Measurements from ENCODE around the gene YTHDC2. TPM values are rescaled to one million over a fixed set of nuclear protein-coding genes. Genes with fewer than 3 reads are reported as not detected.

The YTHDC2 gene
- total RNA-seq (2016; rRNA removed; fragmentation: Illumina TruSeq; extraction: Trizol) (17.8 and 21.2 TPM in 2 replicates), polyA plus RNA-seq (2011; rRNA removed) (5.5 and 6.7 TPM in 2 replicates), polyA minus RNA-seq (2011; rRNA and poly(A)+ RNA removed; ENCODE audit: low replicate concordance) (9.6 TPM in 2 replicates), Bru-seq, nascent RNA (percentile 81 among the genes with signal in this experiment), BruChase-seq, experiment 1, labeled RNA remaining after a 6-hour chase (percentile 80 among the genes with signal in this experiment), BruChase-seq, experiment 2, labeled RNA remaining after a 2-hour chase (percentile 82 among the genes with signal in this experiment)
- 2.7 and 3.2 TPM in 2 replicates for total RNA-seq (2016; cell fraction: cytosol; rRNA removed; fragmentation: Illumina TruSeq; extraction: Trizol; ENCODE audit: low read depth)
- 18.5 and 22.8 TPM in 2 replicates for total RNA-seq (2016; cell fraction: insoluble cytoplasmic fraction; rRNA removed; fragmentation: Illumina TruSeq; extraction: Trizol)
- 3.9 and 4.7 TPM in 2 replicates for total RNA-seq (2016; cell fraction: membrane; rRNA removed; fragmentation: Illumina TruSeq; extraction: Trizol)
- total RNA-seq (2016; cell fraction: nucleus; rRNA removed; fragmentation: Illumina TruSeq; extraction: Trizol): 45.3 and 47.8 TPM in 2 replicates
- 1.3 and 2.3 TPM in 2 replicates for polyA plus RNA-seq (2011; cell fraction: cytosol; rRNA removed)
- 11.3 and 14.5 TPM in 2 replicates for polyA plus RNA-seq (2011; cell fraction: nucleus; rRNA removed)
- polyA plus RNA-seq (2012): 9.3 and 11.1 TPM in 2 replicates
- polyA plus RNA-seq (2016; cell fraction: cytosol; fragmentation: Illumina TruSeq; extraction: Trizol; ENCODE audit: low read depth): 0.25 and 0.35 TPM in 2 replicates
- polyA plus RNA-seq (2016; cell fraction: insoluble cytoplasmic fraction; fragmentation: Illumina TruSeq; extraction: Trizol; ENCODE audit: low read depth): 12.4 and 13.5 TPM in 2 replicates
- 0.92 and 1.1 TPM in 2 replicates for polyA plus RNA-seq (2016; cell fraction: membrane; fragmentation: Illumina TruSeq; extraction: Trizol; ENCODE audit: low read depth)
- 30.6 and 33.0 TPM in 2 replicates for polyA plus RNA-seq (2016; cell fraction: nucleus; fragmentation: Illumina TruSeq; extraction: Trizol; ENCODE audit: insufficient read depth, low read depth)
- polyA minus RNA-seq (2011; cell fraction: cytosol; rRNA and poly(A)+ RNA removed): 6.0 and 8.4 TPM in 2 replicates
- polyA minus RNA-seq (2011; cell fraction: nucleus; rRNA and poly(A)+ RNA removed): 73.4 and 73.5 TPM in 2 replicates
- long read RNA-seq, experiment 1, partial matches to known transcripts: 11 of 13 reads
- long read RNA-seq, experiment 1, other reads (novel, unspliced or antisense): 2 of 13 reads
- long read RNA-seq, experiment 2, partial matches to known transcripts: 2 of 17 reads
- long read RNA-seq, experiment 2, other reads (novel, unspliced or antisense): 15 of 17 reads

- Histone ChIP-seq H3K9me3 (ENCODE audit: low read length) (no peaks in the 10 kb centered on the region), H3K27ac (ENCODE audit: extremely low read length, insufficient read depth, low read length) (peak within 1 kb of the TSS; percentile 94), H3K27me3 (ENCODE audit: control insufficient read depth in 1 of 2, insufficient read depth in 2 of 2, low read length in 2 of 2) (no peaks in the 10 kb centered on the region; a peak in 1 of 5 replicates), H2AFZ (ENCODE audit: low read length) (peak within 1 kb of the TSS; percentile 84), H3K4me2 (ENCODE audit: low read depth, low read length) (peak within 1 kb of the TSS; percentile 95), H3K4me3 (replicated peaks in 1 of 3; ENCODE audit: insufficient read depth in 1 of 3, low read depth in 2 of 3, low read length in 3 of 3) (peak within 1 kb of the TSS; percentile 85 to 91 (median 87)), H3K9ac (ENCODE audit: insufficient read depth, low read depth, low read length) (peak within 1 kb of the TSS; percentile 92), H3K79me2 (ENCODE audit: insufficient read depth, low read length) (peaks cover 14% of the 10 kb centered on the region), H4K20me1 (ENCODE audit: insufficient read depth, low read length) (no peaks in the 10 kb centered on the region), H3K36me3 (replicated peaks in 1 of 2; ENCODE audit: control insufficient read depth in 1 of 2, insufficient read depth in 2 of 2, low read length in 2 of 2) (no peaks in the 10 kb centered on the region; a peak in 1 of 5 replicates), H3K4me1 (ENCODE audit: insufficient read depth, low read length) (peaks cover 38% of the 10 kb centered on the region)
- DNase-seq (ENCODE audit: low spot score): peak; percentile 77
- 2% methylated on average over 27 of the region's 72 CpGs for WGBS (ENCODE audit: low lambda C conversion rate)
- ChIA-PET POLR2A (interaction anchor here (1.0 to 2.2 kb wide), 6 partner anchors 11 to 546 kb away, joined by 3 to 13 read pairs (median 4); partner anchors contain the start of genes DCP2 and MCC), CTCF (ENCODE audit: low intra/inter-chr PET ratio, low total read pairs) (interaction anchor here (1.2 kb wide), 1 partner anchor 135 kb away, joined by 3 read pairs; no protein-coding TSS in a partner anchor)
- FAIRE-seq: no peak
- ATAC-seq: peak; percentile 95
- intact Hi-C loops (cut with micrococcal nuclease; ENCODE audit: unreplicated experiment): loop anchor here (1.0 kb wide), 1 partner anchor 25 kb away; the partner anchor contains the start of gene MCC
- in situ Hi-C loops (cut with HindIII; ENCODE audit: extremely low pct_ligation_motif_present, low pct_unique_long_range_greater_than_20kb): loop anchor here (5.0 to 25.0 kb wide), 2 partner anchors 136 to 476 kb away; no protein-coding TSS in a partner anchor
- BruUV-seq (replicated peaks): no TSS peak
- TF ChIP-seq ZNF335 (CRISPR knock-in tag; IDR thresholded peaks at IDR 0.05) (peak; percentile 72; the same call in 1 of the 2 replicates), TCF12 (IDR thresholded peaks at IDR 0.05) (no peak), TCF12 (CRISPR knock-in tag; IDR thresholded peaks at IDR 0.05) (no peak), ZNF430 (CRISPR knock-in tag; IDR thresholded peaks at IDR 0.05) (no peak), PHF8 (CRISPR knock-in tag; IDR thresholded peaks at IDR 0.05) (peak; percentile 97), UBTF (CRISPR knock-in tag; IDR thresholded peaks at IDR 0.05) (peak; percentile 97), MAX (IDR thresholded peaks at IDR 0.05) (peak; percentile 61; the same call in 1 of the 2 replicates), KLF13 (CRISPR knock-in tag; IDR thresholded peaks at IDR 0.05) (peak; percentile 73; the same call in 1 of the 2 replicates), ATF3 (CRISPR knock-in tag; IDR thresholded peaks at IDR 0.05) (peak; percentile 73), ZNF292 (CRISPR knock-in tag; IDR thresholded peaks at IDR 0.05; ENCODE audit: borderline replicate concordance, low read depth) (0 out of 2 replicates have a peak, but pooled peaks have one; percentile 35), ZBTB33 (CRISPR knock-in tag; IDR thresholded peaks at IDR 0.05) (0 out of 2 replicates have a peak, but pooled peaks have one; percentile 19)
These were observed at the start of gene YTHDC2 for GRCh38 chr5:113513384-113514288. YTHDC2 (plus strand) TSS chr5:113513694; CDS start chr5:113513896, 202 bp downstream.

Data from HepG2 (cell line).